Measurements from ENCODE around the gene UGT1A8.

DNA sequence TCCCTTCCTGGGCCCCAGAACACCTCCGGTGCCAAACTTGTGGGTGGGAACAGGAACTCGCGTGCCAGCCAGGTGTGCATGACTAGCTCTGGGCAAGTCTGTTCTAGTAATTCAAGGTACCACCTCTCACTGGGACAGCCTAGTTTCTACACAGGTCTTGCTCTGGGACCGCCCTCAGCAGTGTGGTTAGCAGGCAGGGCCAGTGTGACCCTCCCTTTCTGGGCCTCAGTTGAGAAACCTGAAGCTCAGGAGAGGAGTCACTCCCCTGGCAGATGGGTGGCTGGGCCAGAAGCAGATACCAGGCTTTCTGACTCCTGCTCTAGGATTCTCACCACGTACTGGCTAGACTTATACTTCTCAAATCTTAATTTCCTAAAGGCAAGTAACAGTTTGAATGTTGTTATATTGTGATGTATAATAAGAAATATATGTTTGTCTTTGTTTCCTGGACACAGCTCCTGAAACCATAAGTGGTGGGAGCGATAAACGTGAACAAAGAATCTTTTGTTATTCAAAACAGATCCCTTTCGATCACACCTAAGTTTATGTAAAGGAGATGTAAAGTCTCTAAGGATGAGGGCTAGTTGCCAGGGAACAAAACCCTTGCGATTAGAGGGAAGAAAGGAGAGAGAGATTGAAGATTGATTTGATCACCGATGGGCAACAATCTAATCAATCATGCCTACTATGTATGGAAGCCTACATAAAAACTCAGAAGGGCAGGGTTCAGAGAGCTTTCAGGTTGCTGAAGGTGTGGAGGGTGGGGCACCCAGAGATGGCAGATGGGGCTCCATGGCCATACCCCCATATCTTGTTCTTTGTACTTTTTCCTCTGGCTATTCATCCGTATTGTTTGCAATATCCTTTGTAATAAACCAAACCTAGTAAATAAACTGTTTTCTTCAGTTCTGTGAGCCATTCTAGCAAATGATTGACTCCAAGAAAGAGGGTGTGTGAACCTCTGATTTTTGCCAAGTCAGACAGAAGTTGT is 74.3 kb downstream of the UGT1A8 start:
- TF ChIP-seq SIN3A (IDR thresholded peaks at IDR 0.05; ENCODE audit: borderline replicate concordance, insufficient read depth, low read length), result no peak
- TF ChIP-seq TAF1 (IDR thresholded peaks at IDR 0.05; ENCODE audit: borderline replicate concordance, insufficient read depth, low read length), result no peak
